Ovary (tissue), 9 donors: Measurements from ENCODE around the gene COPZ2. TPM values are rescaled to one million over a fixed set of nuclear protein-coding genes. Genes with fewer than 3 reads are reported as not detected.

Experiments used
- DNase-seq, 5 donors: peaks; one replicate each; pipeline ENCODE4 v3.0.0-alpha.2; 2019 to 2020
- H3K27ac ChIP-seq, 2 donors: fragments of 200-600 bp; one replicate each; pipeline versions ENCODE4 v1.5.1 to v1.8.0; 2019 to 2022
- H3K27me3 ChIP-seq: fragments of 200-600 bp; one replicate; pipeline ENCODE4 v1.8.0; 2022
- H3K36me3 ChIP-seq: fragments of 200-600 bp; sonication (generic); one replicate; pipeline ENCODE4 v1.5.1; 2019
- H3K4me1 ChIP-seq: one replicate; pipeline ENCODE4 v1.8.1; 2013; ENCODE audit warnings: mild to moderate bottlenecking, moderate library complexity; ENCODE audit not compliant: insufficient read depth
- H3K4me3 ChIP-seq: fragments of 200-600 bp; sonication (generic); one replicate; pipeline ENCODE4 v1.5.1; 2017
- H3K9me3 ChIP-seq, 2 donors: fragments of 200-600 bp in 1 of 2; sonication (generic) in 1 of 2; one replicate each; pipeline versions ENCODE4 v1.5.1 to v1.8.1; 2013 to 2019; ENCODE audit warnings: mild to moderate bottlenecking in 1 of 2, moderate library complexity in 1 of 2
- EP300 ChIP-seq: sonication (generic); formaldehyde crosslinking; IDR thresholded peaks from one replicate; pipeline ENCODE4 v1.6.1; 2017; ENCODE audit warnings: antibody characterized with exemption
- POLR2A ChIP-seq: fragments of 450-650 bp; IDR thresholded peaks from one replicate; pipeline ENCODE4 v1.6.1; 2017; ENCODE audit warnings: antibody characterized with exemption, mild to moderate bottlenecking, moderate library complexity
- WGBS, 3 donors: extraction: QIAGEN DNeasy Blood & Tissue Kit in 1 of 3; methylation state at CpG; one replicate each; pipeline versions ENCODE4 v1.1.5 to v1.1.7; 2013 to 2017; 5-methylcytosine and 5-hydroxymethylcytosine counted together
- intact Hi-C, 4 donors: fragments of 100-400 bp; cut with DNase I; formaldehyde crosslinking; loops; one replicate each; pipeline versions ENCODE4 v1.11.0 to v1.15.1; 2022 to 2023
- microRNA counts: library from miRNA; unstranded; fragments of <30 nt; microRNA quantifications from one replicate; lab custom pipeline; 2016
- microRNA-seq, 3 donors: library from miRNA; unstranded; fragments of <30 nt; microRNA quantifications; one replicate each; pipeline versions ENCODE4 to v1.2.0, GENCODE V29; 2019 to 2020
- polyA plus RNA-seq, 2 donors: library from polyadenylated mRNA; stranded (reverse); fragments of 200-250 nt in 1 of 2; fragments of 350-450 nt in 1 of 2; fragmentation: Illumina TruSeq in 1 of 2; extraction: RNeasy Lipid Tissue Mini Kit (QIAGEN cat#74804) in 1 of 2; gene quantifications; one replicate each; pipeline ENCODE4 v1.2.3, GENCODE V29; 2013 to 2014
- small RNA-seq: library from RNA; depleted of rRNA; stranded (forward); fragments of <200 nt; gene quantifications from one replicate; pipeline ENCODE3, GENCODE V24; 2016
- total RNA-seq, 7 donors: library from RNA; depleted of rRNA in 2 of 7; stranded (reverse); fragments of >200 nt in 2 of 7; fragmentation: NEBNext Ultra II Directional in 3 of 7; extraction: Animal tissue kit (Norgen Biotek cat#: 25700) in 3 of 7; gene quantifications; one replicate each; pipeline versions ENCODE4 v1.1.0 to v1.2.4, GENCODE V29; 2016 to 2023
- TF ChIP-seq, protein P1 (sequence below), 3 donors: fragments of 450-650 bp in 2 of 3; fragments of 200-600 bp in 1 of 3; IDR thresholded peaks; one replicate each; pipeline versions ENCODE4 v1.5.1 to v1.8.0; 2016 to 2022; ENCODE audit warnings: antibody characterized with exemption in 3 of 3, mild to moderate bottlenecking in 1 of 3
- donor health status: DM: no; HTN: no; CAD: no; lungs with moderate emphysema.
- donor health status: DM: no; HTN: no; CAD: no.
- donor health status: Bipolar disorder and iron deficiency.
- donor health status: DM: yes; HTN: yes; CAD: no.
- donor health status: DM: no; HTN: no; CAD: no.
- donor health status: DM: yes; HTN: yes; CAD: no.

Gene COPZ2
- total and polyA plus RNA-seq, 9 donors = 1.7 to 58.1 (median 12.1) TPM

DNA sequence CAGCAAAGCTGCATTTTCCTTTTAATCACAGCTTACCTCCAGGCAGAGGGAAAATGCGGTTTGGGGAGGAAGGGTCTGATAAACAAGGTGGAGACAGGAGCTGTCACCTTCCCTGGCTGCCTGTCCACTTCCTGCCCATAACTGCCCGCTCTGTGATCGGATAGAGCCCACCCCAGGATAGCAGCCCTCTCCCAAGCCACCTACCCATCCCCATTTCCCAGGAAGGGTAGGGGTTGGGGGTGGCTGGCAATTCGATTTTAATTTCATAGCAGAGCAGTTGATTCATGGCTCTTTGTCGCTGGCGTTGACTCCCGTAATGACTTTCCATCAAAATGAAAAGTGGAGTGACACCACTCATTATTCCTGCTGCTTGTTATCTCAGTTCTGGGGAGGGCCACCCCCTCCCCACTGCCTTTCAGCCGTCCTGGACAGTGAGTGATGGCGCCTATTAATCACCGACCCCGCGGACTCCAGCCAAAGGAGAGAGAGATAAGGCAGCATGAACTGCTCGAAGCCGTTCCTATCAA, 55.4 kb downstream of the COPZ2 start:
- H3K27me3 ChIP-seq = no peaks in the 10 kb centered on the region
- WGBS, 3 donors = 69 to 78% (median 73%) methylated on average over 14 of the region's 14 CpGs
- H3K27ac ChIP-seq = no peak overlapping the region
- H3K4me3 ChIP-seq = no peak overlapping the region
- intact Hi-C loops = no loop called here
- TF ChIP-seq EP300 = no peak
- TF ChIP-seq, protein P1, sequence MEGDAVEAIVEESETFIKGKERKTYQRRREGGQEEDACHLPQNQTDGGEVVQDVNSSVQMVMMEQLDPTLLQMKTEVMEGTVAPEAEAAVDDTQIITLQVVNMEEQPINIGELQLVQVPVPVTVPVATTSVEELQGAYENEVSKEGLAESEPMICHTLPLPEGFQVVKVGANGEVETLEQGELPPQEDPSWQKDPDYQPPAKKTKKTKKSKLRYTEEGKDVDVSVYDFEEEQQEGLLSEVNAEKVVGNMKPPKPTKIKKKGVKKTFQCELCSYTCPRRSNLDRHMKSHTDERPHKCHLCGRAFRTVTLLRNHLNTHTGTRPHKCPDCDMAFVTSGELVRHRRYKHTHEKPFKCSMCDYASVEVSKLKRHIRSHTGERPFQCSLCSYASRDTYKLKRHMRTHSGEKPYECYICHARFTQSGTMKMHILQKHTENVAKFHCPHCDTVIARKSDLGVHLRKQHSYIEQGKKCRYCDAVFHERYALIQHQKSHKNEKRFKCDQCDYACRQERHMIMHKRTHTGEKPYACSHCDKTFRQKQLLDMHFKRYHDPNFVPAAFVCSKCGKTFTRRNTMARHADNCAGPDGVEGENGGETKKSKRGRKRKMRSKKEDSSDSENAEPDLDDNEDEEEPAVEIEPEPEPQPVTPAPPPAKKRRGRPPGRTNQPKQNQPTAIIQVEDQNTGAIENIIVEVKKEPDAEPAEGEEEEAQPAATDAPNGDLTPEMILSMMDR (IDR thresholded peaks at IDR 0.05) = no peak
- H3K4me1 ChIP-seq = no peaks in the 10 kb centered on the region
- H3K9me3 ChIP-seq = no peaks in the 10 kb centered on the region
- DNase-seq = no peak
- H3K36me3 ChIP-seq = no peaks in the 10 kb centered on the region

DNA sequence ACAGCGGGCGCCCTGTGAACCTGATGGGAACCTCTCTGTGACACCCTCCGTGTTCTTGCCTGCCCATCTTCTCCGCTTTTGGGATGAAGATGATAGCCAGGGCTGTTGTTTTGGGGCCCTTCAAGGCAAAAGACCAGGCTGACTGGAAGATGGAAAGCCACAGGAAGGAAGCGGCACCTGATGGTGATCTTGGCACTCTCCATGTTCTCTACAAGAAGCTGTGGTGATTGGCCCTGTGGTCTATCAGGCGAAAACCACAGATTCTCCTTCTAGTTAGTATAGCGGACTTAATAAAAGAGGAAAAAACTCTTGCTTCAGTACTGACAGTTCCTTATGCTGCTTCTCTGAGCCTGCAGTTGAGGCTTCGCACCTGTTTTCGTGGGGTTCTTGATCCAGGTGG, 56.1 kb downstream of the COPZ2 start:
- 93 to 96% (median 94%) methylated on average over 9 of the region's 9 CpGs for WGBS, 3 donors
- H3K4me3 ChIP-seq = no peak overlapping the region
- H3K36me3 ChIP-seq = no peaks in the 10 kb centered on the region
- no peaks in the 10 kb centered on the region for H3K4me1 ChIP-seq
- TF ChIP-seq EP300 (no peak), POLR2A (no peak)
- TF ChIP-seq, protein P1 (IDR thresholded peaks at IDR 0.05) = no peak
- H3K27me3 ChIP-seq = no peaks in the 10 kb centered on the region
- intact Hi-C loops = no loop called here
- H3K27ac ChIP-seq = no peak overlapping the region
- no peak for DNase-seq
- H3K9me3 ChIP-seq = no peaks in the 10 kb centered on the region

DNA sequence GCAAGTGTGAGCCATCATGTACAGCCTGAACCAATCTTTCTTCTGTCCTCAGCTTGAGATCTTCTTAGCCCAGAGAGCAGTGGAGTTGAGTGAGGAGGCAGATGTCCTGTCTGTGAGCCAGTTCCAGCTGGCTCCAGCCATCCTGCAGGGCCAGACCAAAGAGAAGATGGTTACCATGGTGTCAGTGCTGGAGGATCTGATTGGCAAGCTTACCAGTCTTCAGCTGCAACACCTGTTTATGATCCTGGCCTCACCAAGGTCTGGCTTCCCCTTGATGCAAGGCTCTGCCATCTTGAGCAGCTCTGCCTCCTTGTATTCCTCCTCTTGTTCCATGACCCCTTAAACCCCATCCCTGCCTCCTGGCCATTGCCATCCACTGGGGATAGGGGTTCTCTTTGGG, 57.1 kb downstream of the COPZ2 start:
- Histone ChIP-seq H3K4me1 (no peaks in the 10 kb centered on the region), H3K27ac (no peak overlapping the region), H3K4me3 (no peak overlapping the region), H3K27me3 (no peaks in the 10 kb centered on the region), H3K9me3 (no peaks in the 10 kb centered on the region), H3K36me3 (no peaks in the 10 kb centered on the region)
- DNase-seq = no peak
- intact Hi-C loops = no loop called here
- TF ChIP-seq, protein P1 (IDR thresholded peaks at IDR 0.05) = no peak
- TF ChIP-seq POLR2A = no peak
- no peak for TF ChIP-seq EP300

DNA sequence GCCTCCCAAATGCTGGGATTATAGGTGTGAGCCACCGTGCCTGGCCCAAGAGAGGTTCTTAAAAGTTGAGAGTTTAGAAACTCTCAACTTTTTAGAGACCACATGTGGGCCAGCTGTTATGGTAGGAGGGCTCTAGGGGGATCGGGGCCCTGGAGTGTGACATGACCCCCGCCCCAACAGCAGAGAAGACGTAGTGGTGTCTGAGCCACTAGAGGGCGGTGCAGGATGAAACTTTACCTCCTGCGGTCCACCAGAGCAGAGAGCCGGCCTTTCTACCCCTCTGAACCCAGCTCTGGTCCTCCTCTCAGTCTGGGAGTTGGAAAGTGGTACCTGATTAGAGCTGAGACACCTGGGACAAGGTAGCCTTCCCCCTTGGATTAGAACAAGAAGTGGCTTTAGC, 59.3 kb downstream of the COPZ2 start:
- Histone ChIP-seq H3K27me3 (no peaks in the 10 kb centered on the region), H3K4me1 (no peaks in the 10 kb centered on the region), H3K36me3 (no peaks in the 10 kb centered on the region), H3K27ac (no peak overlapping the region), H3K4me3 (no peak overlapping the region), H3K9me3 (no peaks in the 10 kb centered on the region)
- peak in 4 of 5 donors; percentile 31 to 61 (median 46) for DNase-seq
- intact Hi-C loops = loop anchor here in 1 of 4 donors (5.0 kb wide), 1 partner anchor 39 kb away; no protein-coding TSS in a partner anchor
- whole genome bisulfite sequencing, 3 donors = 21 to 24% (median 23%) methylated on average over 7 of the region's 7 CpGs
- TF ChIP-seq, protein P1 (IDR thresholded peaks at IDR 0.05) = peak in 2 of 3 donors; percentile 29 to 33
- no peak for TF ChIP-seq EP300

MicroRNA genes within 50 kb of the gene (microRNA counts, 767-probe panel; counts per million panel counts)
- 530 counts per million, percentile 78 among the panel's probes with 10 or more counts for microRNA hsa-miR-152 (lab: Ali Mortazavi, UCI)

Small RNAs within 50 kb of the gene (microRNA-seq; reads per million reads assigned to microRNA genes)
- gene MIR152 = 94.9 to 333 (median 167) reads per million in 3 donors

Small RNAs within 50 kb of the gene (small RNA-seq; reads per million reads assigned to genes)
- gene AC004477.2 (not detected), gene MIR152 (62.7 reads per million, percentile 90 among the genes with 10 or more reads in this experiment)

Other genes starting within 250 kb of the COPZ2 start
- gene OSBPL7, start 216.0 kb downstream of the COPZ2 start, total RNA-seq = 10 to 100 TPM in 5 of 7 donors, 1 to 10 TPM in 2; 6.4 to 18.0 (median 14.4) TPM
- 1 to 10 TPM; 6.1 to 9.6 TPM for gene OSBPL7, start 216.0 kb downstream of the COPZ2 start, polyA plus RNA-seq
- gene MRPL10, start 206.3 kb downstream of the COPZ2 start, total RNA-seq = 10 to 100 TPM; 30.4 to 59.5 (median 48.4) TPM
- 10 to 100 TPM; 55.9 to 64.4 TPM for gene MRPL10, start 206.3 kb downstream of the COPZ2 start, polyA plus RNA-seq
- 10 to 100 TPM in 1 of 7 donors, 1 to 10 TPM in 3, under 1 TPM in 3; 0.35 to 17.1 (median 1.2) TPM for gene LRRC46, start 206.1 kb downstream of the COPZ2 start, total RNA-seq
- gene LRRC46, start 206.1 kb downstream of the COPZ2 start, polyA plus RNA-seq = 1 to 10 TPM in 1 of 2 donors, under 1 TPM in 1; 0.31 to 1.6 TPM
- 10 to 100 TPM; 25.4 to 43.9 (median 36.8) TPM for gene SCRN2, start 196.5 kb downstream of the COPZ2 start, total RNA-seq
- gene SCRN2, start 196.5 kb downstream of the COPZ2 start, polyA plus RNA-seq = 10 to 100 TPM in 1 of 2 donors, 1 to 10 TPM in 1; 5.6 to 45.5 TPM
- 1 to 10 TPM in 5 of 7 donors, under 1 TPM in 2; 0.66 to 4.3 (median 1.3) TPM for gene SP6, start 186.6 kb downstream of the COPZ2 start, total RNA-seq
- 1 to 10 TPM in 1 of 2 donors, under 1 TPM in 1; 0.25 to 1.1 TPM for gene SP6, start 186.6 kb downstream of the COPZ2 start, polyA plus RNA-seq
- 10 to 100 TPM in 5 of 7 donors, 1 to 10 TPM in 2; 2.6 to 22.5 (median 14.6) TPM for gene SP2, start 141.6 kb downstream of the COPZ2 start, total RNA-seq
- gene SP2, start 141.6 kb downstream of the COPZ2 start, polyA plus RNA-seq = 10 to 100 TPM; 15.0 to 19.4 TPM
- gene PNPO, start 96.2 kb downstream of the COPZ2 start, total RNA-seq = 10 to 100 TPM in 6 of 7 donors, 1 to 10 TPM in 1; 9.5 to 26.5 (median 21.8) TPM
- 10 to 100 TPM in 1 of 2 donors, 1 to 10 TPM in 1; 6.1 to 32.4 TPM for gene PNPO, start 96.2 kb downstream of the COPZ2 start, polyA plus RNA-seq
- 10 to 100 TPM in 1 of 7 donors, 1 to 10 TPM in 1, under 1 TPM in 5; 0.18 to 22.3 (median 0.82) TPM for gene PRR15L, start 79.9 kb downstream of the COPZ2 start, total RNA-seq
- under 1 TPM; 0.16 to 0.35 TPM for gene PRR15L, start 79.9 kb downstream of the COPZ2 start, polyA plus RNA-seq
- gene CDK5RAP3, start 66.7 kb downstream of the COPZ2 start, total RNA-seq = 100 to 1,000 TPM; 125 to 197 (median 144) TPM
- gene CDK5RAP3, start 66.7 kb downstream of the COPZ2 start, polyA plus RNA-seq = 100 to 1,000 TPM; 138 to 162 TPM
- 100 to 1,000 TPM in 6 of 7 donors, 10 to 100 TPM in 1; 80.0 to 214 (median 165) TPM for gene NFE2L1, start 10.6 kb upstream of the COPZ2 start, total RNA-seq
- gene NFE2L1, start 10.6 kb upstream of the COPZ2 start, polyA plus RNA-seq = 100 to 1,000 TPM; 150 to 577 TPM
- gene CBX1, start 63.7 kb upstream of the COPZ2 start, total RNA-seq = 10 to 100 TPM; 35.4 to 83.5 (median 70.0) TPM
- 100 to 1,000 TPM in 1 of 2 donors, 10 to 100 TPM in 1; 68.3 to 106 TPM for gene CBX1, start 63.7 kb upstream of the COPZ2 start, polyA plus RNA-seq
- gene SNX11, start 70.0 kb upstream of the COPZ2 start, total RNA-seq = 10 to 100 TPM in 5 of 7 donors, 1 to 10 TPM in 2; 7.1 to 21.3 (median 14.1) TPM
- gene SNX11, start 70.0 kb upstream of the COPZ2 start, polyA plus RNA-seq = 10 to 100 TPM in 1 of 2 donors, 1 to 10 TPM in 1; 8.5 to 18.5 TPM